OCI-LY7 (cell line): ENCODE measurements around the gene ZNRF3. TPM values are rescaled to one million over a fixed set of nuclear protein-coding genes. Genes with fewer than 3 reads are reported as not detected.

Experiments
- BruUV-seq: library from RNA; stranded (reverse); fragments of 400-500 nt; replicated peaks from 2 replicates; lab custom pipeline; 2021; lab: Mats Ljungman, UMichigan
- CTCF ChIA-PET: fragments of 300-600 bp; sonication (Branson Sonifier 250); formaldehyde crosslinking; loops from one replicate; lab custom pipeline; 2022; ENCODE audit warnings: antibody characterized with exemption; ENCODE audit not compliant: unreplicated experiment; lab: Charles Lee
- POLR2A ChIA-PET: fragments of 300-600 bp; sonication (Branson Sonifier 250); formaldehyde crosslinking; loops from one replicate; lab custom pipeline; 2022; ENCODE audit warnings: antibody characterized with exemption; lab: Charles Lee
- DNase-seq: peaks from one replicate; pipeline ENCODE4 v3.0.0-alpha.2; 2015; ENCODE audit warnings: low spot score
- H2AFZ ChIP-seq: fragments of 200-600 bp; sonication (generic), shearing (Covaris generic); 2 replicates; pipeline ENCODE4 v1.6.1; 2014; ENCODE audit warnings: mild to moderate bottlenecking, antibody characterized with exemption, low read length, moderate library complexity
- H3K27ac ChIP-seq: fragments of 200-600 bp; sonication (generic); 2 replicates; pipeline ENCODE4 v1.5.1; 2014; ENCODE audit warnings: mixed run types, low read depth, mild to moderate bottlenecking, moderate library complexity, low read length, inconsistent platforms; ENCODE audit not compliant: poor library complexity, severe bottlenecking
- H3K36me3 ChIP-seq: fragments of 200-600 bp; sonication (generic); 2 replicates; pipeline ENCODE4 v1.6.1; 2014; ENCODE audit warnings: mild to moderate bottlenecking, antibody characterized with exemption, low read length, moderate library complexity, mixed read lengths; ENCODE audit not compliant: insufficient read depth
- H3K4me1 ChIP-seq: fragments of 200-600 bp; sonication (generic); 2 replicates; pipeline ENCODE4 v1.5.1; 2014; ENCODE audit warnings: mild to moderate bottlenecking, low read length; ENCODE audit not compliant: insufficient read depth, poor library complexity, severe bottlenecking
- H3K4me2 ChIP-seq: fragments of 200-600 bp; sonication (generic); 2 replicates; pipeline ENCODE4 v1.6.1; 2014; ENCODE audit warnings: mild to moderate bottlenecking, low read length
- H3K4me3 ChIP-seq: fragments of 200-600 bp; sonication (generic); 2 replicates; pipeline ENCODE4 v1.5.1; 2014; ENCODE audit warnings: mild to moderate bottlenecking, low read depth, low read length; ENCODE audit not compliant: poor library complexity, severe bottlenecking
- H3K79me2 ChIP-seq: fragments of 200-600 bp; sonication (generic); 2 replicates; pipeline ENCODE4 v1.6.1; 2016; ENCODE audit warnings: low read depth, mild to moderate bottlenecking, low read length, moderate library complexity, mixed read lengths; ENCODE audit not compliant: insufficient read depth
- H3K9me2 ChIP-seq: fragments of 200-600 bp; sonication (generic); 2 replicates; pipeline ENCODE4 v1.6.1; 2016; ENCODE audit warnings: mild to moderate bottlenecking, low read length, mixed read lengths; ENCODE audit not compliant: insufficient read depth
- H3K9me3 ChIP-seq: fragments of 200-600 bp; sonication (generic); 2 replicates; pipeline ENCODE4 v1.6.1; 2014; ENCODE audit warnings: mild to moderate bottlenecking, mixed run types, low read length, mixed read lengths
- H4K20me1 ChIP-seq: fragments of 200-600 bp; sonication (generic); 2 replicates; pipeline ENCODE4 v1.6.1; 2014; ENCODE audit warnings: mild to moderate bottlenecking, antibody characterized with exemption, low read length, moderate library complexity, mixed read lengths; ENCODE audit not compliant: insufficient read depth
- EZH2phosphoT487 ChIP-seq: fragments of 200-600 bp; sonication (generic); IDR thresholded peaks from 2 replicates; pipeline ENCODE4 v1.6.1; 2018; ENCODE audit warnings: low read depth, borderline replicate concordance, mild to moderate bottlenecking, mixed run types, antibody characterized with exemption, low read length, moderate library complexity, mixed read lengths
- intact Hi-C: fragments of 100-400 bp; cut with micrococcal nuclease; formaldehyde crosslinking; loops from one replicate; pipeline ENCODE4 v1.10.0; 2022; ENCODE audit not compliant: unreplicated experiment
- total RNA-seq, 2 experiments: library from RNA; depleted of rRNA in 1 of 2; stranded (reverse); fragments of >200 nt in 1 of 2; shearing (Covaris generic) in 1 of 2; gene quantifications; 2 replicates each; pipeline ENCODE4 v1.2.3, GENCODE V29; 2014 to 2022
- TF ChIP-seq, protein P1 (sequence below): fragments of 200-600 bp; sonication (generic); conservative IDR thresholded peaks from 2 replicates; pipeline ENCODE4 v1.5.1; 2014; ENCODE audit warnings: mild to moderate bottlenecking, antibody characterized with exemption, low read length, moderate library complexity, mixed read lengths

ZNRF3 gene
- total RNA-seq, 2 experiments from 2014 or later: 3.6 to 3.9 TPM

DNA sequence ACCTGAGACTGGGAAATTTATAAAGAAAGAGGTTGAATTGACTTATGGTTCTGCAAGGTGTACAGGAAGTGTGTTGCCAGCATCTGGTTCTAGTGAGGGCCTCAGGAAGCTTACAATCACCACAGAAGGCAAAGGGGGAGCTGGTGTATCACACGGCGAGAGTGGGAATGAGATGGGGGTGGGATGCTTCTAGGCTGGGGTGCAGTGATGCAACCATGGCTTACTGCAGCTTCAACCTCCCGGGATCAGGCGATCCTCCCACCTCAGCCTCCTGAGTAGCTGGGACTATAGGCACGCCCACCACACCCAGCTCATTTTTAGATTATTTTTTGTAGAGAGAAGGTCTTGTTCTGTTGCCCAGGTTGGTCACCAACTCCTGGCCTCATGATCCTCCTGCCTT lies 117.3 kb downstream of the ZNRF3 start:
- BruUV-seq: no TSS peak
- H3K36me3 ChIP-seq: no peaks in the 10 kb centered on the region
- no peaks in the 10 kb centered on the region for H3K4me1 ChIP-seq
- no peak overlapping the region for H3K4me2 ChIP-seq
- H3K4me3 ChIP-seq: no peak overlapping the region
- no peak overlapping the region for H2AFZ ChIP-seq
- TF ChIP-seq EZH2phosphoT487: no peak
- TF ChIP-seq, protein P1, sequence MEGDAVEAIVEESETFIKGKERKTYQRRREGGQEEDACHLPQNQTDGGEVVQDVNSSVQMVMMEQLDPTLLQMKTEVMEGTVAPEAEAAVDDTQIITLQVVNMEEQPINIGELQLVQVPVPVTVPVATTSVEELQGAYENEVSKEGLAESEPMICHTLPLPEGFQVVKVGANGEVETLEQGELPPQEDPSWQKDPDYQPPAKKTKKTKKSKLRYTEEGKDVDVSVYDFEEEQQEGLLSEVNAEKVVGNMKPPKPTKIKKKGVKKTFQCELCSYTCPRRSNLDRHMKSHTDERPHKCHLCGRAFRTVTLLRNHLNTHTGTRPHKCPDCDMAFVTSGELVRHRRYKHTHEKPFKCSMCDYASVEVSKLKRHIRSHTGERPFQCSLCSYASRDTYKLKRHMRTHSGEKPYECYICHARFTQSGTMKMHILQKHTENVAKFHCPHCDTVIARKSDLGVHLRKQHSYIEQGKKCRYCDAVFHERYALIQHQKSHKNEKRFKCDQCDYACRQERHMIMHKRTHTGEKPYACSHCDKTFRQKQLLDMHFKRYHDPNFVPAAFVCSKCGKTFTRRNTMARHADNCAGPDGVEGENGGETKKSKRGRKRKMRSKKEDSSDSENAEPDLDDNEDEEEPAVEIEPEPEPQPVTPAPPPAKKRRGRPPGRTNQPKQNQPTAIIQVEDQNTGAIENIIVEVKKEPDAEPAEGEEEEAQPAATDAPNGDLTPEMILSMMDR: no peak
- ChIA-PET CTCF (no interaction called here), POLR2A (interaction anchor here (0.6 to 0.7 kb wide), 4 partner anchors 14 to 561 kb away, joined by 3 to 9 read pairs (median 6); no protein-coding TSS in a partner anchor)
- H3K27ac ChIP-seq: no peak overlapping the region
- H3K79me2 ChIP-seq: no peaks in the 10 kb centered on the region
- no peaks in the 10 kb centered on the region for H4K20me1 ChIP-seq
- no peak for DNase-seq
- H3K9me3 ChIP-seq: no peaks in the 10 kb centered on the region
- intact Hi-C loops: no loop called here
- no peaks in the 10 kb centered on the region for H3K9me2 ChIP-seq

DNA sequence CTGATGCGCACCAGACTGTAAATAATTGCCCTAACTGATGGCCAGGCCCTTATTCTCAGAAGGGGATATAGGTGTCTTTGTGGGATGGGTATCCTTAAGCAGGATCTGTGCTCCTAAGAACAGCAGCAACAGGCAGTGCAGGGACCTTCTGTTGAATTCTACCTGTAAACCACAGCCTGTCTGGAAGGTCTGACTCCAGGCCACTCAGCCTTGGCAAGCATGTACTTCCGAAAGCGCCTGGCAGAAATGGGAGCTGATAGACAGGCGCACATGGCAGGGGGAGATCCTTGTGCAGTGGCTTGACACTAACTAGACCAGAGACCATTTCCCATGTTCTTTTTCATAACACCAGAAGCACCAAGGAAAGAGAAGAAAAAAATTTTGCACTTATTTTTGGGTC lies 119.2 kb downstream of the ZNRF3 start:
- TF ChIP-seq EZH2phosphoT487: no peak
- TF ChIP-seq, protein P1: no peak
- H2AFZ ChIP-seq: no peak overlapping the region
- H3K79me2 ChIP-seq: no peaks in the 10 kb centered on the region
- ChIA-PET CTCF (no interaction called here), POLR2A (no interaction called here)
- H3K4me3 ChIP-seq: no peak overlapping the region
- no peaks in the 10 kb centered on the region for H3K9me2 ChIP-seq
- H3K4me2 ChIP-seq: no peak overlapping the region
- DNase-seq: no peak
- BruUV-seq: no TSS peak
- no peaks in the 10 kb centered on the region for H3K36me3 ChIP-seq
- H3K4me1 ChIP-seq: no peaks in the 10 kb centered on the region
- no peak overlapping the region for H3K27ac ChIP-seq
- intact Hi-C loops: no loop called here
- H4K20me1 ChIP-seq: no peaks in the 10 kb centered on the region
- no peaks in the 10 kb centered on the region for H3K9me3 ChIP-seq

DNA sequence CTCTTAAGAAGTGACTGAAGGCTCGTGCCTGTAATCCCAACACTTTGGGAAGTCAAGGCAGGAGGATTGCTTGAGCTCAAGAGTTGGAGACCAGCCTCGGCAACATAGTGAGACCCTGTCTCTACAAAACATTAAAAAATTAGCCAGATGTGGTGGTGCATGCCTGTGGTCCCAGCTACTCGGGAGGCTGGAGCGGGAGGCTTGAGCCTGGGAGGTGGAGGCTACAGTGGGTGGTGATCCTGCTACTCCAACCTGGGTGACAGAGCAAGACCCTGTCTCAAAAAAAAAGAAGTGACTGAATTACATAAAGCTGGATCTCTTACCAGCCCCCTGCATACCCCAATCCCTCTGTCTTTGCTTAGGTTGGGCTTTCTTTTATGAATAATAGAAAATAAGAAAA lies 120.2 kb downstream of the ZNRF3 start:
- H3K4me1 ChIP-seq: no peaks in the 10 kb centered on the region
- H3K4me2 ChIP-seq: no peak overlapping the region

More for the DNA sequence above, 120.2 kb downstream of the ZNRF3 start:
- no peaks in the 10 kb centered on the region for H3K79me2 ChIP-seq
- DNase-seq: no peak
- no TSS peak for BruUV-seq
- no peak overlapping the region for H3K27ac ChIP-seq
- no peaks in the 10 kb centered on the region for H3K9me3 ChIP-seq
- H3K36me3 ChIP-seq: no peaks in the 10 kb centered on the region
- H2AFZ ChIP-seq: no peak overlapping the region
- TF ChIP-seq, protein P1: no peak
- no peak for TF ChIP-seq EZH2phosphoT487
- intact Hi-C loops: no loop called here
- no peak overlapping the region for H3K4me3 ChIP-seq
- no peaks in the 10 kb centered on the region for H3K9me2 ChIP-seq
- H4K20me1 ChIP-seq: no peaks in the 10 kb centered on the region
- CTCF ChIA-PET: no interaction called here
- POLR2A ChIA-PET: no interaction called here
